Coronary artery (tissue), 2 donors: ENCODE results near the gene PRSS48.

Experiments used
- DNase-seq: peaks from one replicate; pipeline ENCODE4 v3.0.0-alpha.2; 2017; ENCODE audit warnings: low spot score
- H3K27ac ChIP-seq, 2 donors: fragments of 200-600 bp; sonication (generic); one replicate each; pipeline ENCODE4 v1.5.1; 2016 to 2019
- H3K4me3 ChIP-seq: fragments of 200-600 bp; sonication (generic); 2 replicates; pipeline ENCODE4 v1.5.1; 2016; ENCODE audit warnings: mild to moderate bottlenecking, moderate library complexity
- CTCF ChIP-seq: fragments of 200-600 bp; sonication (generic); IDR thresholded peaks from one replicate; pipeline ENCODE4 v1.5.1; 2019; ENCODE audit warnings: antibody characterized with exemption

Gene PRSS48

DNA sequence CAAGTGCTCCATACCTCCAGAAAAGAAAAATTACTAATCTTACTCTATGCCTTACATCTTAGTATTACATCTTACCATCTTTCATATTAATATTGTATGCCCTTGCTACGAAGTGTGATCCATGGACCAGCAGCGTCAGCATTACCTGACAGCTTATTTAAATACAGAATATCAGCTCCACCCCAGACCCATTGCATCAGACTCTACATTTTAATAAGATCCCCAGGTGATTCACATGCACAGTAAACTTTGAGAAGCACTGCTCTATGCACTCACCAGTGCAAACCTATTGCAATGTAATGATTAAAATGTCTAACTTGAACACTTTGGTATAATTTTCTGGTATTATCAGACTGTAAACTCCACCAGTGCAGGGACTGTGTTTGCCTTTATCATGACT lies 62.5 kb downstream of the PRSS48 start:
- H3K4me3 ChIP-seq: no peak overlapping the region
- H3K27ac ChIP-seq: no peak overlapping the region
- no peak for TF ChIP-seq CTCF

DNA sequence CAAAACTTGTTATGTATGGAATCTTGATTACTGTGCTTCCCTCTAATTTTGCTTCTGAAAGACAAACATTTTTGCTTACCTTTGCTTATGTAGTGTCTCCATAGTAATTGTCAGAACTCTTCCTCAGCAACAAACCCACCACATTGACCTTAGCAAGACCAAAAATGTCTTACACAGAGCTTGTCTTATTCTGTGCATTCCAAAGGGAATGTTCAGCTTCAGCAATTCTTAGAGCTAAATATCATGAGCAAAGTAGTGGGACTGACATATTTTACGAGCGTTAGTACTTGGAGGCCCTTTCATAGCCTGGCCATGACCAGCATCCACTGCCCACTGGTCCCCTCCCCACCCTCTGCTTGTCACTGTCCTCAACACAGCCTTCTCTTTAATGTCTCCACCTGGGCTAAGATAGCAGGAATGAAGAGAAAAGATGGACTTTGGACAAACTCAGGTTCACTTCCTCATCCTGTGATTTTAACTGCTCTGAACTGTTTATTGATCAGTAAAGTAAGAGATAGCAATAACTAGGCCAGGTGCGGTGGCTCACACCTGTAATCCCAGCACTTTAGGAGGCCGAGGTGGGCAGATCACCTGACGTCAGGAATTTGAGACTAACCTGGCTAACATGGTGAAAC lies 63.9 kb downstream of the PRSS48 start:
- DNase-seq: no peak
- no peak overlapping the region for H3K27ac ChIP-seq
- TF ChIP-seq CTCF: no peak
- no peak overlapping the region for H3K4me3 ChIP-seq

More for the DNA sequence above, 62.5 kb downstream of the PRSS48 start:
- no peak for DNase-seq
